ENCODE results near the gene SV2C. TPM values are rescaled to one million over a fixed set of nuclear protein-coding genes. Genes with fewer than 3 reads are reported as not detected.

SV2C gene
- total and polyA plus RNA-seq, 8 donors: 0.13 to 30.8 (median 1.4) TPM; not detected in 2

GRCh38 chr5:76153271-76153670 is 70.1 kb downstream of the SV2C start:
- no peaks in the 10 kb centered on the region for H3K9me3 ChIP-seq
- no peaks in the 10 kb centered on the region for H3K4me1 ChIP-seq
- intact Hi-C loops (cut with DNase I; ENCODE audit: low total_unique reads): no loop called here
- H3K36me3 ChIP-seq: no peaks in the 10 kb centered on the region
- no peak for DNase-seq
- no peak overlapping the region for H3K27ac ChIP-seq
- H3K4me3 ChIP-seq: no peak overlapping the region
- TF ChIP-seq POLR2AphosphoS5 (IDR thresholded peaks at IDR 0.05): no peak
- no peak for TF ChIP-seq CTCF (IDR thresholded peaks at IDR 0.05)
- TF ChIP-seq POLR2A (IDR thresholded peaks at IDR 0.05): no peak
- no peak for TF ChIP-seq EP300 (IDR thresholded peaks at IDR 0.05)
- WGBS, 5 donors: 78 to 93% (median 85%) methylated on average over 2 of the region's 2 CpGs
- no peaks in the 10 kb centered on the region for H3K27me3 ChIP-seq

- no peaks in the 10 kb centered on the region for H3K4me1 ChIP-seq
- WGBS, 5 donors: 82 to 93% (median 91%) methylated on average over 3 of the region's 3 CpGs
- no peak for TF ChIP-seq EP300 (IDR thresholded peaks at IDR 0.05)
- TF ChIP-seq POLR2AphosphoS5 (IDR thresholded peaks at IDR 0.05): no peak
- H3K27me3 ChIP-seq: no peaks in the 10 kb centered on the region
- no peaks in the 10 kb centered on the region for H3K36me3 ChIP-seq
- H3K9me3 ChIP-seq: no peaks in the 10 kb centered on the region
- no peak for DNase-seq
- intact Hi-C loops (cut with DNase I; ENCODE audit: low total_unique reads): no loop called here
- no peak overlapping the region for H3K27ac ChIP-seq
- no peak overlapping the region for H3K4me3 ChIP-seq
Observed at GRCh38 chr5:76154009-76154690, 71.0 kb downstream of the SV2C start.

GRCh38 chr5:76155536-76155935 is 72.4 kb downstream of the SV2C start:
- no peak for DNase-seq

GRCh38 chr5:76162335-76162734 is 79.2 kb downstream of the SV2C start:
- 71 to 84% (median 72%) methylated on average over 4 of the region's 4 CpGs for WGBS, 5 donors
- TF ChIP-seq POLR2AphosphoS5 (IDR thresholded peaks at IDR 0.05): no peak
- TF ChIP-seq POLR2A (IDR thresholded peaks at IDR 0.05): no peak
- no peak for TF ChIP-seq EP300 (IDR thresholded peaks at IDR 0.05)
- TF ChIP-seq CTCF (IDR thresholded peaks at IDR 0.05): no peak
- H3K36me3 ChIP-seq: no peaks in the 10 kb centered on the region
- no peaks in the 10 kb centered on the region for H3K9me3 ChIP-seq
- no peak overlapping the region for H3K27ac ChIP-seq
- H3K4me3 ChIP-seq: no peak overlapping the region
- H3K4me1 ChIP-seq: no peaks in the 10 kb centered on the region
- no peaks in the 10 kb centered on the region for H3K27me3 ChIP-seq
- no peak for DNase-seq
- intact Hi-C loops (cut with DNase I; ENCODE audit: low total_unique reads): loop anchor here (10.0 kb wide), 1 partner anchor 88 kb away; no protein-coding TSS in a partner anchor

More at GRCh38 chr5:76155536-76155935, 72.4 kb downstream of the SV2C start:
- intact Hi-C loops (cut with DNase I; ENCODE audit: low total_unique reads): no loop called here
- H3K27me3 ChIP-seq: no peaks in the 10 kb centered on the region
- no peaks in the 10 kb centered on the region for H3K4me1 ChIP-seq
- H3K4me3 ChIP-seq: no peak overlapping the region
- H3K9me3 ChIP-seq: no peaks in the 10 kb centered on the region
- no peak overlapping the region for H3K27ac ChIP-seq
- TF ChIP-seq CTCF (IDR thresholded peaks at IDR 0.05) (no peak), POLR2AphosphoS5 (IDR thresholded peaks at IDR 0.05) (no peak), EP300 (IDR thresholded peaks at IDR 0.05) (no peak), POLR2A (IDR thresholded peaks at IDR 0.05) (no peak)
- WGBS, 5 donors: 84 to 100% (median 92%) methylated on average over 1 of the region's 1 CpG
- H3K36me3 ChIP-seq: no peaks in the 10 kb centered on the region

GRCh38 chr5:76163111-76163628 is 80.0 kb downstream of the SV2C start:
- H3K9me3 ChIP-seq: no peaks in the 10 kb centered on the region
- DNase-seq: no peak
- no peak overlapping the region for H3K27ac ChIP-seq
- WGBS, 5 donors: 45 to 64% (median 55%) methylated on average over 4 of the region's 4 CpGs
- TF ChIP-seq CTCF (IDR thresholded peaks at IDR 0.05) (no peak), POLR2AphosphoS5 (IDR thresholded peaks at IDR 0.05) (no peak), EP300 (IDR thresholded peaks at IDR 0.05) (no peak), POLR2A (IDR thresholded peaks at IDR 0.05) (no peak)
- H3K4me1 ChIP-seq: no peaks in the 10 kb centered on the region
- no peaks in the 10 kb centered on the region for H3K36me3 ChIP-seq
- no peak overlapping the region for H3K4me3 ChIP-seq
- intact Hi-C loops (cut with DNase I; ENCODE audit: low total_unique reads): loop anchor here (10.0 kb wide), 1 partner anchor 88 kb away; no protein-coding TSS in a partner anchor
- no peaks in the 10 kb centered on the region for H3K27me3 ChIP-seq
